Measurements from ENCODE around the gene STARD9. TPM values are rescaled to one million over a fixed set of nuclear protein-coding genes. Genes with fewer than 3 reads are reported as not detected.

The STARD9 gene
- total RNA-seq, 1 donor from 2014 or later: 1.6 TPM

GRCh38 chr15:42576040-42576594 lies 711 bp downstream of the STARD9 start:
- Histone ChIP-seq H3K36me3 (ENCODE audit: control insufficient read depth, insufficient read depth, low read length) (no peaks in the 10 kb centered on the region), H3K4me3 (ENCODE audit: low read depth, low read length) (peak overlapping the region; percentile 63), H3K27me3 (ENCODE audit: control insufficient read depth, insufficient read depth, low read length) (peaks cover 1% of the 10 kb centered on the region)
- FAIRE-seq (no peak), DNase-seq (ENCODE audit: low read depth) (no peak)
- no peak for TF ChIP-seq CTCF (IDR thresholded peaks at IDR 0.05; ENCODE audit: insufficient read depth, low read length, severe bottlenecking)

- TF ChIP-seq CTCF (IDR thresholded peaks at IDR 0.05; ENCODE audit: insufficient read depth, low read length, severe bottlenecking): no peak
- Histone ChIP-seq H3K27me3 (ENCODE audit: control insufficient read depth, insufficient read depth, low read length) (peaks cover 1% of the 10 kb centered on the region), H3K36me3 (ENCODE audit: control insufficient read depth, insufficient read depth, low read length) (no peaks in the 10 kb centered on the region), H3K4me3 (ENCODE audit: low read depth, low read length) (no peak overlapping the region)
- FAIRE-seq (no peak), DNase-seq (ENCODE audit: low read depth) (no peak)
Observed at GRCh38 chr15:42576776-42577175, 1.4 kb downstream of the STARD9 start.

GRCh38 chr15:42577514-42578031 lies 2.2 kb downstream of the STARD9 start:
- Histone ChIP-seq H3K4me3 (ENCODE audit: low read depth, low read length) (no peak overlapping the region), H3K27me3 (ENCODE audit: control insufficient read depth, insufficient read depth, low read length) (peaks cover 1% of the 10 kb centered on the region), H3K36me3 (ENCODE audit: control insufficient read depth, insufficient read depth, low read length) (no peaks in the 10 kb centered on the region)
- no peak for DNase-seq (ENCODE audit: low read depth)
- no peak for FAIRE-seq
- no peak for TF ChIP-seq CTCF (IDR thresholded peaks at IDR 0.05; ENCODE audit: insufficient read depth, low read length, severe bottlenecking)

GRCh38 chr15:42578984-42579537 lies 3.7 kb downstream of the STARD9 start:
- FAIRE-seq (no peak), DNase-seq (ENCODE audit: low read depth) (no peak)
- H3K36me3 ChIP-seq (ENCODE audit: control insufficient read depth, insufficient read depth, low read length): no peaks in the 10 kb centered on the region
- TF ChIP-seq CTCF (IDR thresholded peaks at IDR 0.05; ENCODE audit: insufficient read depth, low read length, severe bottlenecking): no peak
- H3K4me3 ChIP-seq (ENCODE audit: low read depth, low read length): no peak overlapping the region
- peaks cover 1% of the 10 kb centered on the region for H3K27me3 ChIP-seq (ENCODE audit: control insufficient read depth, insufficient read depth, low read length)

- FAIRE-seq: no peak
- Histone ChIP-seq H3K27me3 (ENCODE audit: control insufficient read depth, insufficient read depth, low read length) (peaks cover 1% of the 10 kb centered on the region), H3K4me3 (ENCODE audit: low read depth, low read length) (peak overlapping the region; percentile 41), H3K36me3 (ENCODE audit: control insufficient read depth, insufficient read depth, low read length) (no peaks in the 10 kb centered on the region)
- peak; percentile 57 for DNase-seq (ENCODE audit: low read depth)
- no peak for TF ChIP-seq CTCF (IDR thresholded peaks at IDR 0.05; ENCODE audit: insufficient read depth, low read length, severe bottlenecking)
Observed at GRCh38 chr15:42581272-42581730, 5.9 kb downstream of the STARD9 start.
